GM18526 (cell line): ENCODE data around the gene ERCC6L2.

Source experiments
- POLR2A ChIP-seq: IDR thresholded peaks from 3 replicates; pipeline ENCODE4 v1.6.1; 2011; ENCODE audit not compliant: insufficient read length; ENCODE audit errors: extremely low read depth

ERCC6L2 gene

GRCh38 chr9:95970317-95970716 lies 94.8 kb downstream of the ERCC6L2 start:
- no peak for TF ChIP-seq POLR2A

GRCh38 chr9:95971815-95972214 lies 96.3 kb downstream of the ERCC6L2 start:
- no peak for TF ChIP-seq POLR2A

GRCh38 chr9:95974389-95974788 lies 98.9 kb downstream of the ERCC6L2 start:
- TF ChIP-seq POLR2A: no peak

- TF ChIP-seq POLR2A: no peak
Measured at GRCh38 chr9:95977371-95977770, 101.9 kb downstream of the ERCC6L2 start.

GRCh38 chr9:95978106-95978505 lies 102.6 kb downstream of the ERCC6L2 start:
- TF ChIP-seq POLR2A: no peak

- no peak for TF ChIP-seq POLR2A
Measured at GRCh38 chr9:95979446-95979845, 104.0 kb downstream of the ERCC6L2 start.

- no peak for TF ChIP-seq POLR2A
Measured at GRCh38 chr9:95980262-95981125, 105.0 kb downstream of the ERCC6L2 start.

- TF ChIP-seq POLR2A: no peak
Measured at GRCh38 chr9:95981761-95982390, 106.4 kb downstream of the ERCC6L2 start.

GRCh38 chr9:95985440-95986055 lies 110.1 kb downstream of the ERCC6L2 start:
- TF ChIP-seq POLR2A: no peak

GRCh38 chr9:95989297-95989696 lies 113.8 kb downstream of the ERCC6L2 start:
- no peak for TF ChIP-seq POLR2A

- TF ChIP-seq POLR2A: no peak
Measured at GRCh38 chr9:95991326-95991725, 115.8 kb downstream of the ERCC6L2 start.

- no peak for TF ChIP-seq POLR2A
Measured at GRCh38 chr9:95992536-95992935, 117.0 kb downstream of the ERCC6L2 start.

- TF ChIP-seq POLR2A: no peak
Measured at GRCh38 chr9:95993337-95993736, 117.8 kb downstream of the ERCC6L2 start.

- TF ChIP-seq POLR2A: no peak
Measured at GRCh38 chr9:95999390-95999789, 123.9 kb downstream of the ERCC6L2 start.

GRCh38 chr9:96004379-96004778 lies 128.9 kb downstream of the ERCC6L2 start:
- no peak for TF ChIP-seq POLR2A

GRCh38 chr9:96006296-96006879 lies 130.9 kb downstream of the ERCC6L2 start:
- no peak for TF ChIP-seq POLR2A
